GM23248 (cell line): ENCODE measurements around the gene TBC1D21. TPM values are rescaled to one million over a fixed set of nuclear protein-coding genes. Genes with fewer than 3 reads are reported as not detected.

Experiments
- DNase-seq: peaks from one replicate; pipeline ENCODE4 v3.0.0-alpha.2; 2015
- H2AFZ ChIP-seq: fragments of 200-600 bp; sonication (generic); 2 replicates; pipeline ENCODE4 v1.6.1; 2016; ENCODE audit warnings: antibody characterized with exemption
- H3F3A ChIP-seq: fragments of 200-600 bp; sonication (generic); 2 replicates; pipeline ENCODE4 v1.6.1; 2016; ENCODE audit warnings: mild to moderate bottlenecking, antibody characterized with exemption, mixed run types; ENCODE audit not compliant: insufficient read depth
- H3K27ac ChIP-seq: fragments of 200-600 bp; sonication (generic); 2 replicates; pipeline ENCODE4 v1.5.1; 2016; ENCODE audit warnings: mild to moderate bottlenecking
- H3K27me3 ChIP-seq: fragments of 200-600 bp; sonication (generic); replicated peaks from 2 replicates; pipeline ENCODE4 v1.6.1; 2016; ENCODE audit warnings: mild to moderate bottlenecking; ENCODE audit not compliant: insufficient read depth
- H3K36me3 ChIP-seq: fragments of 200-600 bp; sonication (generic); 2 replicates; pipeline ENCODE4 v1.6.1; 2016; ENCODE audit warnings: low read depth, mild to moderate bottlenecking
- H3K4me1 ChIP-seq: fragments of 200-600 bp; sonication (generic); 2 replicates; pipeline ENCODE4 v1.6.1; 2016; ENCODE audit warnings: mild to moderate bottlenecking; ENCODE audit not compliant: insufficient read depth
- H3K4me2 ChIP-seq: fragments of 200-600 bp; sonication (generic); one replicate; pipeline ENCODE4 v1.6.1; 2016; ENCODE audit warnings: mild to moderate bottlenecking; ENCODE audit not compliant: unreplicated experiment
- H3K4me3 ChIP-seq: fragments of 200-600 bp; sonication (generic); 2 replicates; pipeline ENCODE4 v1.5.1; 2016; ENCODE audit warnings: mild to moderate bottlenecking
- H3K79me2 ChIP-seq: fragments of 200-600 bp; sonication (generic); 2 replicates; pipeline ENCODE4 v1.6.1; 2016; ENCODE audit warnings: mild to moderate bottlenecking; ENCODE audit not compliant: insufficient read depth
- H3K9ac ChIP-seq: fragments of 200-600 bp; sonication (generic); 2 replicates; pipeline ENCODE4 v1.6.1; 2016; ENCODE audit warnings: mild to moderate bottlenecking
- H3K9me2 ChIP-seq: fragments of 200-600 bp; sonication (generic); 2 replicates; pipeline ENCODE4 v1.6.1; 2016; ENCODE audit warnings: mixed run types, mild to moderate bottlenecking, moderate library complexity; ENCODE audit not compliant: insufficient read depth
- H3K9me3 ChIP-seq: fragments of 200-600 bp; sonication (generic); one replicate; pipeline ENCODE4 v1.6.1; 2017; ENCODE audit warnings: low read depth
- H4K20me1 ChIP-seq: fragments of 200-600 bp; sonication (generic); 2 replicates; pipeline ENCODE4 v1.6.0; 2016; ENCODE audit not compliant: insufficient read depth
- EZH2 ChIP-seq: fragments of 200-600 bp; sonication (generic); IDR thresholded peaks from 2 replicates; pipeline ENCODE4 v1.6.1; 2018; ENCODE audit warnings: antibody characterized with exemption, mild to moderate bottlenecking; ENCODE audit not compliant: insufficient read depth, poor library complexity, severe bottlenecking
- EZH2phosphoT487 ChIP-seq: fragments of 200-600 bp; sonication (generic); IDR thresholded peaks from 2 replicates; pipeline ENCODE4 v1.6.1; 2018; ENCODE audit warnings: antibody characterized with exemption, moderate library complexity, mild to moderate bottlenecking, low read depth; ENCODE audit not compliant: insufficient read depth
- WGBS, 2 experiments: methylation state at CpG; one replicate each; pipeline ENCODE4 v1.1.6; 2015 to 2017; ENCODE audit warnings: low lambda C conversion rate in 2 of 2, low coverage in 1 of 2; ENCODE audit errors: missing lambda C conversion rate in 2 of 2; 5-methylcytosine and 5-hydroxymethylcytosine counted together
- in situ Hi-C: fragments of 300-500 bp; cut with MboI; formaldehyde crosslinking; loops from 2 replicates; pipeline ENCODE4 v1.15.0; 2020
- polyA plus RNA-seq: library from polyadenylated mRNA; unstranded; fragments of >200 nt; fragmentation: Nextera tagmentation; extraction: Ambion mirVana; gene quantifications from 2 replicates; pipeline ENCODE4 v1.2.1, GENCODE V29; 2016
- total RNA-seq: library from RNA; depleted of rRNA; stranded (reverse); fragments of >200 nt; shearing (Covaris generic); gene quantifications from 2 replicates; pipeline ENCODE4 v1.2.3, GENCODE V29; 2014

The TBC1D21 gene
- total and polyA plus RNA-seq, 2 experiments from 2014 or later = not detected

- H3K27me3 ChIP-seq = no peaks in the 10 kb centered on the region
- in situ Hi-C loops = no loop called here
- peak; percentile 67 for DNase-seq
- peaks cover 11% of the 10 kb centered on the region; the same call in 1 of the 2 replicates for H3K36me3 ChIP-seq
- WGBS, 2 experiments = 44 to 49% methylated on average over 5 of the region's 5 CpGs
- no peaks in the 10 kb centered on the region for H3K9me3 ChIP-seq
- peak overlapping the region; percentile 94 for H3K27ac ChIP-seq
- H3K79me2 ChIP-seq = peaks cover 86% of the 10 kb centered on the region
- TF ChIP-seq EZH2 = no peak
- no peak for TF ChIP-seq EZH2phosphoT487
- peak overlapping the region; percentile 90 for H3K9ac ChIP-seq
- peaks cover 62% of the 10 kb centered on the region for H3F3A ChIP-seq
- H3K4me2 ChIP-seq = peak overlapping the region; percentile 98
- H3K4me1 ChIP-seq = peaks cover 66% of the 10 kb centered on the region
- no peak overlapping the region for H2AFZ ChIP-seq
- H4K20me1 ChIP-seq = no peaks in the 10 kb centered on the region
- no peaks in the 10 kb centered on the region for H3K9me2 ChIP-seq
- peak overlapping the region; percentile 93 for H3K4me3 ChIP-seq
Observed at GRCh38 chr15:73928971-73929627, 55.7 kb downstream of the TBC1D21 start.

GRCh38 chr15:73930371-73930770 is 57.0 kb downstream of the TBC1D21 start:
- no peaks in the 10 kb centered on the region for H3K9me3 ChIP-seq
- H4K20me1 ChIP-seq = no peaks in the 10 kb centered on the region
- TF ChIP-seq EZH2phosphoT487 (no peak), EZH2 (no peak)
- DNase-seq = peak; percentile 94
- H2AFZ ChIP-seq = no peak overlapping the region
- peaks cover 51% of the 10 kb centered on the region for H3F3A ChIP-seq
- H3K4me2 ChIP-seq = peak overlapping the region; percentile 98
- peaks cover 91% of the 10 kb centered on the region for H3K79me2 ChIP-seq
- in situ Hi-C loops = no loop called here
- no peaks in the 10 kb centered on the region for H3K9me2 ChIP-seq
- 0 to 3% methylated on average over 6 to 8 of the region's 8 CpGs for WGBS, 2 experiments
- no peaks in the 10 kb centered on the region for H3K27me3 ChIP-seq
- H3K27ac ChIP-seq = peak overlapping the region; percentile 94
- peak overlapping the region; percentile 90 for H3K9ac ChIP-seq
- peaks cover 64% of the 10 kb centered on the region for H3K4me1 ChIP-seq
- H3K4me3 ChIP-seq = peak overlapping the region; percentile 93
- H3K36me3 ChIP-seq = peaks cover 14% of the 10 kb centered on the region; the same call in 1 of the 2 replicates

GRCh38 chr15:73930790-73931281 is 57.5 kb downstream of the TBC1D21 start:
- Histone ChIP-seq H2AFZ (no peak overlapping the region), H3F3A (peaks cover 47% of the 10 kb centered on the region), H3K4me3 (peak overlapping the region; percentile 93), H3K9ac (peak overlapping the region; percentile 90), H3K9me3 (no peaks in the 10 kb centered on the region), H3K27me3 (no peaks in the 10 kb centered on the region), H3K9me2 (no peaks in the 10 kb centered on the region), H3K4me1 (peaks cover 60% of the 10 kb centered on the region), H3K27ac (peak overlapping the region; percentile 94), H3K79me2 (peaks cover 91% of the 10 kb centered on the region), H3K36me3 (peaks cover 14% of the 10 kb centered on the region; the same call in 1 of the 2 replicates), H3K4me2 (peak overlapping the region; percentile 98), H4K20me1 (no peaks in the 10 kb centered on the region)
- TF ChIP-seq EZH2 (no peak), EZH2phosphoT487 (no peak)
- in situ Hi-C loops = no loop called here
- peak; percentile 87 for DNase-seq
- 27 to 31% methylated on average over 7 of the region's 7 CpGs for WGBS, 2 experiments

GRCh38 chr15:73931441-73931840 is 58.1 kb downstream of the TBC1D21 start:
- H3K27ac ChIP-seq = peak overlapping the region; percentile 94
- no peak for TF ChIP-seq EZH2phosphoT487
- peaks cover 96% of the 10 kb centered on the region for H3K79me2 ChIP-seq
- H3F3A ChIP-seq = peaks cover 46% of the 10 kb centered on the region
- no peaks in the 10 kb centered on the region for H3K9me2 ChIP-seq
- peaks cover 15% of the 10 kb centered on the region; the same call in 1 of the 2 replicates for H3K36me3 ChIP-seq
- H3K27me3 ChIP-seq = no peaks in the 10 kb centered on the region
- DNase-seq = no peak
- H3K9ac ChIP-seq = peak overlapping the region; percentile 90
- in situ Hi-C loops = no loop called here
- 38 to 59% methylated on average over 2 of the region's 2 CpGs for WGBS, 2 experiments
- H3K4me1 ChIP-seq = peaks cover 63% of the 10 kb centered on the region
- H2AFZ ChIP-seq = no peak overlapping the region
- peak overlapping the region; percentile 98 for H3K4me2 ChIP-seq
- H4K20me1 ChIP-seq = no peaks in the 10 kb centered on the region
- no peaks in the 10 kb centered on the region for H3K9me3 ChIP-seq
- H3K4me3 ChIP-seq = no peak overlapping the region
